SK-N-SH (cell line): ENCODE results near the gene ZNF689. TPM values are rescaled to one million over a fixed set of nuclear protein-coding genes. Genes with fewer than 3 reads are reported as not detected.

Experiments used
- CTCF ChIA-PET: fragments of 300-600, 350-600 bp; formaldehyde crosslinking; extraction: SDS; loops from one replicate; lab custom pipeline; 2021; lab: Yijun Ruan, JAX
- POLR2A ChIA-PET: fragments of 350-600 bp; sonication (Branson Sonifier 250); formaldehyde crosslinking; extraction: SDS; loops from one replicate; lab custom pipeline; 2020; ENCODE audit warnings: antibody characterized with exemption, inconsistent platforms; lab: Yijun Ruan, JAX
- DNase-seq: peaks from one replicate; pipeline ENCODE4 v3.0.0; 2012
- H2AFZ ChIP-seq: fragments of 200-600 bp; sonication (generic); 2 replicates; pipeline ENCODE4 v1.8.1; 2016; ENCODE audit warnings: antibody characterized with exemption, mild to moderate bottlenecking, low read depth
- H3F3A ChIP-seq: fragments of 200-600 bp; sonication (generic); replicated peaks from 2 replicates; pipeline ENCODE3; 2016; ENCODE audit warnings: antibody characterized with exemption, mild to moderate bottlenecking; ENCODE audit not compliant: insufficient read depth
- H3K27ac ChIP-seq, 2 experiments: fragments of 200-500 bp in 1 of 2; fragments of 200-600 bp in 1 of 2; sonication (Bioruptor generic) in 1 of 2; sonication (generic), shearing (Covaris generic) in 1 of 2; 2 replicates each; pipeline versions ENCODE4 v1.5.1 to v1.6.1; 2014 to 2016; ENCODE audit warnings: low read depth in 2 of 2, inconsistent platforms in 1 of 2, low read length in 1 of 2, mild to moderate bottlenecking in 1 of 2, mixed read lengths in 1 of 2
- H3K27me3 ChIP-seq: fragments of 200-600 bp; sonication (generic), shearing (Covaris generic); 2 replicates; pipeline ENCODE4 v1.6.1; 2016; ENCODE audit warnings: mixed run types; ENCODE audit not compliant: insufficient read depth
- H3K36me3 ChIP-seq, 2 experiments: fragments of 200-500 bp in 1 of 2; fragments of 200-600 bp in 1 of 2; sonication (Bioruptor generic) in 1 of 2; sonication (generic) in 1 of 2; replicated peaks in 1 of 2; 2 replicates each; pipeline versions ENCODE3 to v1.5.1; 2014 to 2016; ENCODE audit warnings: low read length in 1 of 2, mild to moderate bottlenecking in 1 of 2; ENCODE audit not compliant: insufficient read depth in 2 of 2, control insufficient read depth in 1 of 2
- H3K4me1 ChIP-seq, 2 experiments: fragments of 200-500 bp in 1 of 2; fragments of 200-600 bp in 1 of 2; sonication (Bioruptor generic) in 1 of 2; sonication (generic), shearing (Covaris generic) in 1 of 2; 2 replicates each; pipeline versions ENCODE4 v1.5.1 to v1.6.1; 2014 to 2016; ENCODE audit warnings: low read depth in 1 of 2, low read length in 1 of 2, mixed run types in 1 of 2; ENCODE audit not compliant: insufficient read depth in 2 of 2, control insufficient read depth in 1 of 2
- H3K4me2 ChIP-seq: fragments of 200-600 bp; sonication (generic), shearing (Covaris generic); 2 replicates; pipeline ENCODE4 v1.6.1; 2017; ENCODE audit warnings: mixed run types
- H3K4me3 ChIP-seq, 2 experiments: fragments of 200-500 bp in 1 of 2; fragments of 200-600 bp in 1 of 2; sonication (Bioruptor generic) in 1 of 2; sonication (generic), shearing (Covaris generic) in 1 of 2; 2 replicates each; pipeline versions ENCODE4 v1.5.1 to v1.8.1; 2014 to 2016; ENCODE audit warnings: low read depth in 2 of 2, inconsistent platforms in 1 of 2, low read length in 1 of 2, mild to moderate bottlenecking in 1 of 2, mixed read lengths in 1 of 2, moderate library complexity in 1 of 2
- H3K79me2 ChIP-seq: fragments of 200-600 bp; sonication (generic); 2 replicates; pipeline ENCODE4 v1.8.1; 2017; ENCODE audit warnings: mild to moderate bottlenecking; ENCODE audit not compliant: insufficient read depth
- H3K9ac ChIP-seq: fragments of 200-600 bp; sonication (generic); 2 replicates; pipeline ENCODE4 v1.6.1; 2017; ENCODE audit warnings: mixed run types
- H3K9me2 ChIP-seq: fragments of 200-600 bp; sonication (generic); 2 replicates; pipeline ENCODE4 v1.6.1; 2017; ENCODE audit warnings: mixed run types
- H3K9me3 ChIP-seq: fragments of 200-600 bp; sonication (generic); 2 replicates; pipeline ENCODE4 v1.6.1; 2017; ENCODE audit warnings: mixed run types, mild to moderate bottlenecking, moderate library complexity
- H4K20me1 ChIP-seq: fragments of 200-600 bp; sonication (generic); 2 replicates; pipeline ENCODE4 v1.6.1; 2017; ENCODE audit warnings: mild to moderate bottlenecking, mixed run types; ENCODE audit not compliant: insufficient read depth
- ELF1 ChIP-seq: IDR thresholded peaks from 2 replicates; pipeline ENCODE4 v1.4.0; 2012
- EZH2phosphoT487 ChIP-seq: fragments of 200-600 bp; sonication (generic); IDR thresholded peaks from 2 replicates; pipeline ENCODE4 v1.6.1; 2017; ENCODE audit warnings: low read depth, mixed run types, mild to moderate bottlenecking, antibody characterized with exemption, moderate library complexity, borderline replicate concordance
- FOSL2 ChIP-seq: IDR thresholded peaks from 2 replicates; pipeline ENCODE4 v1.4.0; 2012; ENCODE audit warnings: low read depth, mild to moderate bottlenecking, moderate library complexity, borderline replicate concordance
- FOXJ3 ChIP-seq: sonication (generic); formaldehyde crosslinking; IDR thresholded peaks from 2 replicates; pipeline ENCODE4 v1.5.1; 2020; ENCODE audit warnings: mild to moderate bottlenecking, missing genetic modification reagents
- FOXM1 ChIP-seq: IDR thresholded peaks from 2 replicates; pipeline ENCODE4 v1.4.0; 2012; ENCODE audit warnings: low read depth, mild to moderate bottlenecking
- GABPA ChIP-seq: IDR thresholded peaks from 2 replicates; pipeline ENCODE4 v1.4.0; 2012; ENCODE audit warnings: low read depth, mild to moderate bottlenecking
- JUND ChIP-seq: IDR thresholded peaks from 2 replicates; pipeline ENCODE4 v1.4.0; 2012
- MAX ChIP-seq: IDR thresholded peaks from 2 replicates; pipeline ENCODE4 v1.4.0; 2012; ENCODE audit warnings: low read depth
- MEF2A ChIP-seq: IDR thresholded peaks from 2 replicates; pipeline ENCODE4 v1.4.0; 2012; ENCODE audit warnings: low read depth, borderline replicate concordance
- MXI1 ChIP-seq: IDR thresholded peaks from 2 replicates; pipeline ENCODE4 v1.6.1; 2012; ENCODE audit warnings: mild to moderate bottlenecking, low read depth, low read length, improper control_type of control experiment
- NFIC ChIP-seq: IDR thresholded peaks from 2 replicates; pipeline ENCODE4 v1.4.0; 2012; ENCODE audit warnings: borderline replicate concordance
- NRF1 ChIP-seq: IDR thresholded peaks from 2 replicates; pipeline ENCODE4 v1.6.1; 2012; ENCODE audit warnings: low read depth, mild to moderate bottlenecking, low read length
- PBX3 ChIP-seq: IDR thresholded peaks from 2 replicates; pipeline ENCODE4; 2012
- RAD21 ChIP-seq: IDR thresholded peaks from 2 replicates; pipeline ENCODE4 v1.6.1; 2012; ENCODE audit warnings: mild to moderate bottlenecking, low read length
- RCOR1 ChIP-seq: fragments of 150-350 bp; IDR thresholded peaks from 2 replicates; pipeline ENCODE4 v1.6.1; 2017; ENCODE audit warnings: antibody characterized with exemption, low read length
- RFX5 ChIP-seq: IDR thresholded peaks from 2 replicates; pipeline ENCODE4 v1.6.1; 2012; ENCODE audit warnings: mild to moderate bottlenecking, improper control_type of control experiment, low read length
- SIN3A ChIP-seq: IDR thresholded peaks from 2 replicates; pipeline ENCODE4 v1.6.1; 2012; ENCODE audit warnings: low read depth, mild to moderate bottlenecking, low read length, moderate library complexity, borderline replicate concordance
- TAF1 ChIP-seq: IDR thresholded peaks from 2 replicates; pipeline ENCODE4 v1.6.1; 2012; ENCODE audit warnings: low read depth, mild to moderate bottlenecking, low read length, moderate library complexity, borderline replicate concordance
- TCF12 ChIP-seq: IDR thresholded peaks from 2 replicates; pipeline ENCODE4 v1.4.0; 2012
- TEAD4 ChIP-seq: IDR thresholded peaks from 2 replicates; pipeline ENCODE4 v1.4.0; 2012; ENCODE audit warnings: mild to moderate bottlenecking, borderline replicate concordance; ENCODE audit not compliant: insufficient read depth
- WGBS: methylation state at CpG from one replicate; pipeline ENCODE4 v1.1.6; 2017; ENCODE audit warnings: low lambda C conversion rate; 5-methylcytosine and 5-hydroxymethylcytosine counted together
- polyA plus RNA-seq, 3 experiments: library from polyadenylated mRNA; depleted of rRNA; stranded (reverse); fragments of >200 nt; gene quantifications; 2 replicates each; pipeline ENCODE4 v1.2.3, GENCODE V29; 2012

The ZNF689 gene
- polyA plus RNA-seq, 1 of the 3 experiments (the other 2 are of a cell fraction) = 2.9 TPM

GRCh38 chr16:30588651-30589050 is 21.5 kb downstream of the ZNF689 start:
- TF ChIP-seq PBX3 (no peak), RCOR1 (no peak), MXI1 (no peak), EZH2phosphoT487 (no peak), RAD21 (no peak), MAX (no peak), MEF2A (no peak), RFX5 (no peak), SIN3A (no peak), NFIC (no peak), NRF1 (no peak), FOSL2 (no peak), TCF12 (no peak), GABPA (no peak), TEAD4 (no peak), ELF1 (no peak), JUND (no peak), FOXJ3 (no peak), TAF1 (no peak), FOXM1 (no peak)
- no peaks in the 10 kb centered on the region for H3F3A ChIP-seq
- no peak overlapping the region for H3K27ac ChIP-seq
- H4K20me1 ChIP-seq = no peaks in the 10 kb centered on the region
- H3K9ac ChIP-seq = no peak overlapping the region
- H3K4me3 ChIP-seq = no peak overlapping the region
- ChIA-PET CTCF (interaction anchor here (2.4 kb wide), 1 partner anchor 9 kb away, joined by 8 read pairs; no protein-coding TSS in a partner anchor), POLR2A (no interaction called here)
- H3K27me3 ChIP-seq = no peaks in the 10 kb centered on the region
- H3K79me2 ChIP-seq = peaks cover 38% of the 10 kb centered on the region
- 89% methylated on average over 2 of the region's 2 CpGs for WGBS
- H3K9me3 ChIP-seq = no peaks in the 10 kb centered on the region
- peaks cover 0 to 4% of the 10 kb centered on the region in 2 experiments; a peak in 1 of 4 replicates for H3K4me1 ChIP-seq
- H3K9me2 ChIP-seq = no peaks in the 10 kb centered on the region
- no peak for DNase-seq
- H3K36me3 ChIP-seq = peaks cover 0 to under 1% of the 10 kb centered on the region in 2 experiments
- H2AFZ ChIP-seq = no peak overlapping the region
- H3K4me2 ChIP-seq = no peak overlapping the region
